ENCODE results near the gene PNRC1.
"Not testable (repeated sequence)": the region's sequence is repeated elsewhere in the genome, so short reads cannot be mapped to it uniquely, and the experiment has no call there.

- TF ChIP-seq, protein P1, sequence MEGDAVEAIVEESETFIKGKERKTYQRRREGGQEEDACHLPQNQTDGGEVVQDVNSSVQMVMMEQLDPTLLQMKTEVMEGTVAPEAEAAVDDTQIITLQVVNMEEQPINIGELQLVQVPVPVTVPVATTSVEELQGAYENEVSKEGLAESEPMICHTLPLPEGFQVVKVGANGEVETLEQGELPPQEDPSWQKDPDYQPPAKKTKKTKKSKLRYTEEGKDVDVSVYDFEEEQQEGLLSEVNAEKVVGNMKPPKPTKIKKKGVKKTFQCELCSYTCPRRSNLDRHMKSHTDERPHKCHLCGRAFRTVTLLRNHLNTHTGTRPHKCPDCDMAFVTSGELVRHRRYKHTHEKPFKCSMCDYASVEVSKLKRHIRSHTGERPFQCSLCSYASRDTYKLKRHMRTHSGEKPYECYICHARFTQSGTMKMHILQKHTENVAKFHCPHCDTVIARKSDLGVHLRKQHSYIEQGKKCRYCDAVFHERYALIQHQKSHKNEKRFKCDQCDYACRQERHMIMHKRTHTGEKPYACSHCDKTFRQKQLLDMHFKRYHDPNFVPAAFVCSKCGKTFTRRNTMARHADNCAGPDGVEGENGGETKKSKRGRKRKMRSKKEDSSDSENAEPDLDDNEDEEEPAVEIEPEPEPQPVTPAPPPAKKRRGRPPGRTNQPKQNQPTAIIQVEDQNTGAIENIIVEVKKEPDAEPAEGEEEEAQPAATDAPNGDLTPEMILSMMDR (conservative IDR thresholded peaks at IDR 0.05 in 1 of 2, IDR thresholded peaks at IDR 0.05 in 1 of 2; ENCODE audit: extremely low read depth in 1 of 2, insufficient read depth in 1 of 2, low read depth in 1 of 2, low read length in 2 of 2) = not testable (repeated sequence)
- not testable (repeated sequence) for TF ChIP-seq EZH2 (IDR thresholded peaks at IDR 0.05; ENCODE audit: borderline replicate concordance, low read length)
These were observed 46.4 kb upstream of the PNRC1 start for GRCh38 chr6:89034116-89034515.
